Measurements from ENCODE around the gene TARS3.

The TARS3 gene

DNA sequence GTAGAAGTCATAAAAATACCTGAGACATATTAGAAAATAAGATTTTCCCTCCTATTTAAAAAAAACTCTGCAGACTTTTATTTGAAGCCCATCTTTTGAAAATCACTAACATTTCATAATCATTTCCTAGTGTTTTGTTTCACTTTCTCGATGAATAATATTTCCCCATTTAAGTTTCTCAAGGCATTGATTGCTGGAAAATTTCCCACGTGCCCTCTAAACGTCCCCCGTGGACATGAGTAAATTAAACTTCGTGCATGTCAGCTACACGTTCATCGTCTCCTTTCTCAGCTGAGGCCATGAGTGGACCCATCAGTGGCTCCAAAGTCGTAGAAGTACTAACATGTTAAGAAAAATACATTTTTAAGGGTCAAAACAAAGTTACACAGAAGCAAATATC, 70.1 kb downstream of the TARS3 start:
- H3K4me3 ChIP-seq (ENCODE audit: low read length), result no peak overlapping the region
- TF ChIP-seq ZNF274 (IDR thresholded peaks at IDR 0.05; ENCODE audit: low read depth, low read length), result no peak

DNA sequence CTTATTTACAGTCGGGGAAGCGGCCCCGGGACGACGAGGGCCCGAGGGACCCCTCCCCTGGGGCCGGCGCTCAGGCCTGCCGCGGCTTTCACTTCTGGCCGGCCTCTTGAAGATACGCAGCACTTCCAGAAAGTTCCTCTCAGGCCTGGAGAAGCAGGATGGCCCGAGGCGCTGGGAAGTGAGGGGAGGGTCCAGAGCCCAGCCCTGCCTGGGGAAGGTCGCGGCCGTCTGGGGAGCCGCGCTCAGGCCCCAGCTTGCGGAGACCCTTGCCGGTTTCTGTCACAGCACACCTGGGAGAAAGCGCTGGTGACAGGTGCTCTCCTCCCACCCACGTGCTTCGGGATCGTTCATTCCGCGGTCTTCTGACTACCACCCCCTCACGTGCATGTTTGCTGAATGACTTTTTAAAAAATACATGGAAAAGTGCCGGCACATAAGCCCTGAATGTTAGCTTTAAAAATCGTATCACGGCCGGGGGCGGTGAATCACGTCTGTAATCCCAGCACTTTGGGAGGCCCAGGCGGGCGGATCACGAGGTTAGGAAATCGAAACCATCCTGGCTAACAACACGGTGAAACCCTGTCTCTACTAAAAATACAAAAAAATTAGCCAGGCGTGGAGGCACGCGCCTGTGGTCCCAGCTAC, 71.4 kb downstream of the TARS3 start:
- peak overlapping the region; percentile 98 for H3K4me3 ChIP-seq (ENCODE audit: low read length)
- TF ChIP-seq ZNF274 (IDR thresholded peaks at IDR 0.05; ENCODE audit: low read depth, low read length), result no peak

DNA sequence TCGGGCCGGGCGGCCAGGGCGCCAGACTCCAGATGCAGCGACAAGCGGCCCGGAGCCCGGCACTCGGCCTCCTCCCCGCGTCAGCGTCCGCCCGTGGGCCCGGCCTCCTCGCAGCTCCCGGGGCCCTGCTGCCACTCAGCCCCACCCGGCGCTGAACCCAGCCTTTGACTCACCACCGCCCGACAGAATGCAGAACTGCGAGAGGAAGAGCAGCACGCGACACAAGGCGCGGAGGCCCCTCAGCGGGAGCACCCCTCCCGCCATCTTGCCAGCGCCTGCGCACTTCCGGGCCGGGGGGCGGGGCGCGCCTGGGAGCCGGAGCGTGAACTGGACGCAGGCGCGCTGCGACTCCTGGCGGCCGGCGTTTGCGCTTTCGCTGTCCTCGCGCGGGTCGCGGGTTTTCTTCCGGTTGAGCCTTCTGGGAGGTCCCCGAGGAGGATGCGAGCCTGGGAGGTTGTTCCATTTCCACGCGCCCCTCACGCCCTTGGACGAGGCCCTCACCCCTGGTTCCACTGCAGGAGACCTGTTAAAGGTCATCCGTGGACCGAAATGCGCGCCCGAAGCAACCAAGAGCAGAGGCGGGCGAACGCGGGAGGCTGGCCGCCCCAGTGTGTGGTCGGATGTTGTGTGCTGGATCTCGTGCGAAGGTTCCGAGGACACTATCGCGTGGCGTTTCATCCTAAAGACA, 72.0 kb downstream of the TARS3 start, which contains the start of gene TM2D3:
Gene TM2D3, minus strand, starts transcription at position 284 of the 688 bp plus-strand sequence. Its CDS starts 20 bp downstream, at position 264.
- TF ChIP-seq ZNF274 (IDR thresholded peaks at IDR 0.05; ENCODE audit: low read depth, low read length), result no peak
- peak within 1 kb of the TSS; percentile 98 for H3K4me3 ChIP-seq (ENCODE audit: low read length)

- H3K4me3 ChIP-seq (ENCODE audit: low read length), result peak overlapping the region; percentile 98
- TF ChIP-seq ZNF274 (IDR thresholded peaks at IDR 0.05; ENCODE audit: low read depth, low read length), result no peak
Measured at GRCh38 chr15:101651554-101652097, 72.6 kb downstream of the TARS3 start.

- peak overlapping the region; percentile 27; the same call in 1 of the 2 replicates for H3K4me3 ChIP-seq (ENCODE audit: low read length)
- no peak for TF ChIP-seq ZNF274 (IDR thresholded peaks at IDR 0.05; ENCODE audit: low read depth, low read length)
Measured at GRCh38 chr15:101650145-101650544, 74.1 kb downstream of the TARS3 start.

- H3K4me3 ChIP-seq (ENCODE audit: low read length), result no peak overlapping the region
Measured at GRCh38 chr15:101648356-101648755, 75.9 kb downstream of the TARS3 start.

DNA sequence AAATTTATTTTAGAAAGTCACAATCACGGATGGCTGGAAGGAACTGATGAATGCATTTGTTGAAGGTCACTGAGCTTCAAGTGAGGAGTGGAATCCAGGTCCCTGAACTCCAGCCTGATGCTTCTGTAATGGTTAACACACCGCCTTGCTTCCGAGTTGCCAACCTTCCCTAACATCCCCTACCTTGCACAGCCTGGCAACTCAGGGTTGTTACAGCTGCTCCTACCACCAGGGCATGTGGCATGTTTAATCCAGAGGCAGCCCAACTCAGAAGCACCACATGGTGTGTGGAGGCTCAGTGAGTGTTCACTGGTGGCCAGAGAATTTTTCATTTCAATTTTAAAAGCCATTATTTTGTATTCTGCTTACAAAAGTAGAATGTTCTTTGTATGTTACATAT, 77.0 kb downstream of the TARS3 start:
- TF ChIP-seq ZNF274 (IDR thresholded peaks at IDR 0.05; ENCODE audit: low read depth, low read length), result no peak

More at GRCh38 chr15:101648356-101648755, 75.9 kb downstream of the TARS3 start:
- TF ChIP-seq ZNF274 (IDR thresholded peaks at IDR 0.05; ENCODE audit: low read depth, low read length), result no peak

GRCh38 chr15:101646672-101647071, 77.6 kb downstream of the TARS3 start:
- no peak for TF ChIP-seq ZNF274 (IDR thresholded peaks at IDR 0.05; ENCODE audit: low read depth, low read length)
- no peak overlapping the region for H3K4me3 ChIP-seq (ENCODE audit: low read length)

More for the DNA sequence above, 77.0 kb downstream of the TARS3 start:
- no peak overlapping the region for H3K4me3 ChIP-seq (ENCODE audit: low read length)

DNA sequence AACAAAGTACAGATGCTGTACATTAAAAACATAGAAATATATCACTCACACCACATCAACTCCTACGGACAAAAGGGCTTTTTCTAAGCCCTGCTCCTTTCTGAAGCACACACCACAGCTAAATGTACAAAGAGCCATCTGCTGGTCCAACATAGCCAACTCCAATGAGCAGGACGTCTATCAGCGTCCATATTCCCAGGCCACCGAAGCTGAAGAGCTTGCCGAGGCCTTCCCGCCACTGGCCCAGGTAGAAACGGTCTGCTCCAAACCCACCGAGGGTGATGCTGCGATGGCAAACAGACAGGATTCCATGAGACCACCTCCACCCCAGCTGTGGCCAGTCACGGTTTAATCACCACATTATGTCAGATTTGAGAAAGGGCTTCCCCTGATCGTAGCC, 81.9 kb downstream of the TARS3 start:
- H3K4me3 ChIP-seq (ENCODE audit: low read length), result no peak overlapping the region
- no peak for TF ChIP-seq ZNF274 (IDR thresholded peaks at IDR 0.05; ENCODE audit: low read depth, low read length)

- no peak for TF ChIP-seq ZNF274 (IDR thresholded peaks at IDR 0.05; ENCODE audit: low read depth, low read length)
- no peak overlapping the region for H3K4me3 ChIP-seq (ENCODE audit: low read length)
Measured at GRCh38 chr15:101641894-101642293, 82.4 kb downstream of the TARS3 start.

- no peak overlapping the region for H3K4me3 ChIP-seq (ENCODE audit: low read length)
Measured at GRCh38 chr15:101641129-101641764, 83.0 kb downstream of the TARS3 start.

DNA sequence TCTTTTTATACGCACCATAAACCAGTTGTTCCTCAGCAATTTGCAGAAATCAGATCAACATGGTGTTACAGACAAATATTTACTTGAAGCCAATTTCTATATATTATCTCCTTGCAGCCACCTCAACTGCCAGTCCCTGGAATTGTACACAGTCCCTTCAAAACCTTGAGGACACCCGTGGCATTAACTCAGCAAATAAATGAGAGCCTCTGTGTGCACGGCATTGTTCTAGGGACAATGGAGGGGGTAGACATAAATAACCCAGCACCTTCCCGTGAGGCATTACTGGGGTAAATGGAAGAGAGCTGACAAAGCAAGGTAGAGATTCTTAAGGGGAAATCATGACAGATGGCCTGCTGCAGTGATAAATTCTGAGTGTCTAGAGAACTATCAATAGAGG, 84.6 kb downstream of the TARS3 start:
- no peak overlapping the region for H3K4me3 ChIP-seq (ENCODE audit: low read length)
- TF ChIP-seq ZNF274 (IDR thresholded peaks at IDR 0.05; ENCODE audit: low read depth, low read length), result no peak

More at GRCh38 chr15:101641129-101641764, 83.0 kb downstream of the TARS3 start:
- TF ChIP-seq ZNF274 (IDR thresholded peaks at IDR 0.05; ENCODE audit: low read depth, low read length), result no peak

DNA sequence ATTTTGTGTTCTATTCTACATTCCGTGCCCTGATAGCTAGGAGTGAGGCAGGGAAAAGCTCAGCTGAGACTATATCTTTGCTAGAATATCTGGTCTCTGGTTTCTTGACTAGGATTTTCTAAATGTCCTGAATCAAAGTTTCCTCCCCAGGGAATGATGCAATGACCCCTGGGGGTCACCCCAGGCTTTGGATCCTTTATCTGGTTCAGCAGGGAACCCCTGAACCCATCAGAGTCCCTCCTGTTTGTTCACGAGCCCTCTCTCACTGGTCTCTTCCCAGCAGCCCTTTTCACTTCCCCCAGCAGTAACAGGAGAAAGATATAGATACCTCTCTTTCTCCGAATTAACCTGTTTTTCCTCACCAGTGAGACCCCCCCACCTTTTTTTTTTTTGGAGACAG, 86.4 kb downstream of the TARS3 start:
- no peak overlapping the region for H3K4me3 ChIP-seq (ENCODE audit: low read length)
- no peak for TF ChIP-seq ZNF274 (IDR thresholded peaks at IDR 0.05; ENCODE audit: low read depth, low read length)

DNA sequence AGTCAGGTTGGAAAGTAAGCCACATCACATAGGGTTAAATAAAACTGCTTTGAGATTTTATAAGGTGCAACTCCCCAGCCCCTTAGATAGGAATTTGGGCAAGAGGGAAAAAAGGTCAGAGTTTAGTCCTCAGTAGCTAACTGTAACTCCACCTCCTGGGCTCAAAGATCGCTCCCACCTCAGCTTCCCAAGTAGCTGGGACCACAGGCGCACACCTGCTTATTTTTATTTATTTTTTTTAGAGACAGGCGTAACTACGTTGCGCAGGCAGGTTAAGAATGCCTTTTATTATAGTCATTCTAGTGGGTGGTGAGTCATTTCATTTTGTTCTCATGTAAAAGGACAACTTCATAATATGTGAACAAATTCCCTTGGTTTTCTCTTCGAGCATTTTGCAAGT, 86.8 kb downstream of the TARS3 start:
- no peak overlapping the region for H3K4me3 ChIP-seq (ENCODE audit: low read length)
- no peak for TF ChIP-seq ZNF274 (IDR thresholded peaks at IDR 0.05; ENCODE audit: low read depth, low read length)
